GM13976 (cell line): Measurements from ENCODE around the gene FNIP2.
"Not testable (repeated sequence)": the region's sequence is repeated elsewhere in the genome, so short reads cannot be mapped to it uniquely, and the experiment has no call there.

Experiments
- DNase-seq: peaks from one replicate; pipeline ENCODE4 v3.0.0; 2012; ENCODE audit warnings: low spot score
- in situ Hi-C: fragments of 300-500 bp; cut with MboI; formaldehyde crosslinking; loops from one replicate; pipeline ENCODE4 v1.12.0; 2022; ENCODE audit warnings: low sequenced_read_pairs, mixed read lengths, inconsistent platforms; ENCODE audit not compliant: unreplicated experiment
- TF ChIP-seq, protein P1 (sequence below): IDR thresholded peaks from 2 replicates; pipeline ENCODE4 v1.5.1; 2012; ENCODE audit warnings: borderline replicate concordance, mild to moderate bottlenecking; ENCODE audit not compliant: insufficient read depth; ENCODE audit errors: extremely low read depth, missing control alignments, control extremely low read depth

Gene FNIP2

GRCh38 chr4:158823461-158823873 is 54.6 kb downstream of the FNIP2 start:
- in situ Hi-C loops: no loop called here
- TF ChIP-seq, protein P1, sequence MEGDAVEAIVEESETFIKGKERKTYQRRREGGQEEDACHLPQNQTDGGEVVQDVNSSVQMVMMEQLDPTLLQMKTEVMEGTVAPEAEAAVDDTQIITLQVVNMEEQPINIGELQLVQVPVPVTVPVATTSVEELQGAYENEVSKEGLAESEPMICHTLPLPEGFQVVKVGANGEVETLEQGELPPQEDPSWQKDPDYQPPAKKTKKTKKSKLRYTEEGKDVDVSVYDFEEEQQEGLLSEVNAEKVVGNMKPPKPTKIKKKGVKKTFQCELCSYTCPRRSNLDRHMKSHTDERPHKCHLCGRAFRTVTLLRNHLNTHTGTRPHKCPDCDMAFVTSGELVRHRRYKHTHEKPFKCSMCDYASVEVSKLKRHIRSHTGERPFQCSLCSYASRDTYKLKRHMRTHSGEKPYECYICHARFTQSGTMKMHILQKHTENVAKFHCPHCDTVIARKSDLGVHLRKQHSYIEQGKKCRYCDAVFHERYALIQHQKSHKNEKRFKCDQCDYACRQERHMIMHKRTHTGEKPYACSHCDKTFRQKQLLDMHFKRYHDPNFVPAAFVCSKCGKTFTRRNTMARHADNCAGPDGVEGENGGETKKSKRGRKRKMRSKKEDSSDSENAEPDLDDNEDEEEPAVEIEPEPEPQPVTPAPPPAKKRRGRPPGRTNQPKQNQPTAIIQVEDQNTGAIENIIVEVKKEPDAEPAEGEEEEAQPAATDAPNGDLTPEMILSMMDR: no peak
- DNase-seq: no peak

DNA sequence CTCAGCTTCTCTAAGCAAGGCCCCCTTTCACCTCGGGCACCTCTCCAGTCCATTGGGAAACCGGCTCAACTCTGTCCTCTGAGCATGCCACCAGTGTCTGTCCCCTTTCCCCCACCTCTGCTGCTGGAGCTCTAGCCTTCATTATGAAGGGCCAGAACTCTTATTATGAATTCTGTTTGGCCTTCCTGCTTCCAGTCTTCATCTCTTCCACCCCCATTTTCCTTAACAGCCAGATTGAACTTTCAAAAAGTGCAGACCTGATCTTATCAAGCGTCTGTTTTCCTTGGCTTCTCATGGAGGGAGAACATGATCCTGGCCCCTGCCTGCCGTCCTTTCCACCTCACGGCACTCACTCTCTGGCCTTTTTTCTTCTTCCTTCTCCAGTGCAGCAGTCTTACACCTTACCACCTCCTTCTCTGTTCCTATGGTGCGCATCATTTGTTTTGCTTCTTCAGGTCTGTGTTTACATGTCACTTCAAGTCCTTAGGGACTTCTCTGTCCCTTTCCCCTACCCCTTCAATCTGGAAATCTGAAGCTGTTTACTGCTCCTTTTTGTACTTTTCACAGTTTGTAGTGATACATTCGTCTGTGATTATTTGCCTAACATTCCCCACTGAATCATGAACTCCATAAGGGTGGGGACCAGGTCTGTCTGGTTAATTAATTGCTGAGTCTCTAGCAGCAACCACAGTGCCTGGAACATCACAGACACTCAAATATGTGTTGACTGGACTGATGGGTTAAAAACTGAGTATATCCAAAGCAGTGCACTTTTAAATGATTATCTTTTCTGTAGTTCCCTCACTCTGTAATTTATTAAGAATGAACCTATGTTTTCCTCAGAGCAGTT is 55.8 kb downstream of the FNIP2 start:
- in situ Hi-C loops: loop anchor here (25.0 kb wide), 2 partner anchors 562 to 613 kb away; no protein-coding TSS in a partner anchor
- no peak for DNase-seq
- TF ChIP-seq, protein P1: no peak

- in situ Hi-C loops: loop anchor here (25.0 kb wide), 2 partner anchors 563 to 612 kb away; no protein-coding TSS in a partner anchor
- TF ChIP-seq, protein P1: no peak
- DNase-seq: no peak
Observed at GRCh38 chr4:158825433-158826036, 56.7 kb downstream of the FNIP2 start.

DNA sequence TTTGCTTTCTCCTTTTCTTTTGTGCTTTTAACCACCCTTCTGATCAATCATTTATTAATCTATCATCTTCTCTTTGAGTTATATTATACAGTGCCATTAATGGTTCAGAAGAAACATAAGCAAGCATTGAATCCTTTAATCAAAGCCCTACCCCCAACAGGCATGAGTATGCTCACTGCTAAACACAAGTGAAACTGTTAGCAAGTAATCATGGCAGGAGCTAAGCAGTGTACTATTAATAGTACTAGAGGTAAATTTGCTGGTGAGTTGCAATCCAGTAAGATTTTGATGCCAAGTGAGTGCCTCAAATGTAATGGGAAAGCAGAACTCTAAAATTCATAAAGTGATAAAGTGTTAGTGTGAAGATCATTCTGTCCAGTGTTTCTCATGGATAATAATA is 57.2 kb downstream of the FNIP2 start:
- in situ Hi-C loops: loop anchor here (25.0 kb wide), 2 partner anchors 564 to 611 kb away; no protein-coding TSS in a partner anchor
- TF ChIP-seq, protein P1: no peak
- no peak for DNase-seq

DNA sequence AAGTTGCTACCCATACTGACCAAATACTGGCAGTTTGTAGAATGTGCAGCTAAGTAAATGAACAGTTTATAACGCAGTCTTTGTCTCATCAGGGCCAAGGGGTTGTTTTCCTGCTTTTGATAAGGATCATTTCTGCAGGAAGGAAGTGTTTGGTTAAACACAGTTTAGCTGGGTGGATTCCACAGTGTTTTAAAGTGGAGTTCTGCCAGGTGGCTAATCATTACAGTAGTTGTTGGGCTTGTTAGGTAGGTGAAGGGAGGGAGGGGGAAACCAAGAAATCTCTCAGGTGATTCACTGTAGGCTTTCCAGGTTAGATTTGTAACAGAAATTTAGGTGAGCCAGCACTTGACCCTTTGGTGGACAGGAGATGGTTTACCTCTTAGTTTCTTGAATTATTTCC is 58.1 kb downstream of the FNIP2 start:
- in situ Hi-C loops: loop anchor here (25.0 kb wide), 2 partner anchors 565 to 610 kb away; no protein-coding TSS in a partner anchor
- TF ChIP-seq, protein P1: no peak
- no peak for DNase-seq

GRCh38 chr4:158827543-158827981 is 58.7 kb downstream of the FNIP2 start:
- DNase-seq: no peak
- TF ChIP-seq, protein P1: no peak
- in situ Hi-C loops: loop anchor here (25.0 kb wide), 2 partner anchors 565 to 610 kb away; no protein-coding TSS in a partner anchor

GRCh38 chr4:158828151-158828550 is 59.3 kb downstream of the FNIP2 start:
- in situ Hi-C loops: loop anchor here (25.0 kb wide), 2 partner anchors 566 to 609 kb away; no protein-coding TSS in a partner anchor
- not testable (repeated sequence) for DNase-seq
